HL-60 (cell line): ENCODE results near the gene NFE2L3.

Experiments
- GABPA ChIP-seq: IDR thresholded peaks from 2 replicates; pipeline ENCODE4 v1.6.1; 2012; ENCODE audit warnings: low read depth
- POLR2AphosphoS5 ChIP-seq: IDR thresholded peaks from 2 replicates; pipeline ENCODE4 v1.6.1; 2012; ENCODE audit warnings: low read depth
- REST ChIP-seq: IDR thresholded peaks from 2 replicates; pipeline ENCODE4 v1.6.1; 2012; ENCODE audit warnings: low read depth; ENCODE audit not compliant: insufficient replicate concordance
- TF ChIP-seq, protein P1 (sequence below): IDR thresholded peaks from one replicate; pipeline ENCODE4 v1.5.1; 2011; ENCODE audit warnings: low read length, control low read depth, inconsistent platforms; ENCODE audit not compliant: insufficient read depth

DNA sequence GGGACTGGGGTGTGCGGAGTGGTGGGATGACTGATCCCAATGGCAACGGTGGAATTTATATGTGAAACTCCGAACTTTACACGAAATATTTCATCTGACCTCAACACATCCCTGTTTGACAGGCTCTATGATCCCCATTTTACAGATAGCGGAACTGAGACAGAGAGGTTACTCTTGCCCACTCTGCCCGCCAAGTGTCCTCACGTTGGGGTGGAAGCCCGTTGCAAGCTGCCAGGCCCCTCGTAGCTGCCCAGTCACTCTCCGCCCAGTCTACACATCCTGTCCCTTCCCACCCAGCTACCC, 397 bp upstream of the NFE2L3 start:
- TF ChIP-seq, protein P1, sequence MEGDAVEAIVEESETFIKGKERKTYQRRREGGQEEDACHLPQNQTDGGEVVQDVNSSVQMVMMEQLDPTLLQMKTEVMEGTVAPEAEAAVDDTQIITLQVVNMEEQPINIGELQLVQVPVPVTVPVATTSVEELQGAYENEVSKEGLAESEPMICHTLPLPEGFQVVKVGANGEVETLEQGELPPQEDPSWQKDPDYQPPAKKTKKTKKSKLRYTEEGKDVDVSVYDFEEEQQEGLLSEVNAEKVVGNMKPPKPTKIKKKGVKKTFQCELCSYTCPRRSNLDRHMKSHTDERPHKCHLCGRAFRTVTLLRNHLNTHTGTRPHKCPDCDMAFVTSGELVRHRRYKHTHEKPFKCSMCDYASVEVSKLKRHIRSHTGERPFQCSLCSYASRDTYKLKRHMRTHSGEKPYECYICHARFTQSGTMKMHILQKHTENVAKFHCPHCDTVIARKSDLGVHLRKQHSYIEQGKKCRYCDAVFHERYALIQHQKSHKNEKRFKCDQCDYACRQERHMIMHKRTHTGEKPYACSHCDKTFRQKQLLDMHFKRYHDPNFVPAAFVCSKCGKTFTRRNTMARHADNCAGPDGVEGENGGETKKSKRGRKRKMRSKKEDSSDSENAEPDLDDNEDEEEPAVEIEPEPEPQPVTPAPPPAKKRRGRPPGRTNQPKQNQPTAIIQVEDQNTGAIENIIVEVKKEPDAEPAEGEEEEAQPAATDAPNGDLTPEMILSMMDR = no peak
- TF ChIP-seq REST (no peak), POLR2AphosphoS5 (no peak), GABPA (no peak)
